ENCODE data around the gene ZFP37.
"Not testable (repeated sequence)": the region's sequence is repeated elsewhere in the genome, so short reads cannot be mapped to it uniquely, and the experiment has no call there.

ZFP37 gene

GRCh38 chr9:113056191-113057106, at the start of gene ZFP37:
Gene ZFP37 (minus strand): TSS chr9:113056724. CDS start chr9:113056688, 36 bp downstream.
- DNase-seq (ENCODE audit: low read depth in 2 of 2): peak; percentile 83 to 89

GRCh38 chr9:113105345-113105744, 48.8 kb upstream of the ZFP37 start:
- DNase-seq (ENCODE audit: low read depth in 2 of 2): not testable (repeated sequence)

- no peak for DNase-seq (ENCODE audit: low read depth in 2 of 2)
Observed at GRCh38 chr9:113095561-113095960, 39.0 kb upstream of the ZFP37 start.

DNA sequence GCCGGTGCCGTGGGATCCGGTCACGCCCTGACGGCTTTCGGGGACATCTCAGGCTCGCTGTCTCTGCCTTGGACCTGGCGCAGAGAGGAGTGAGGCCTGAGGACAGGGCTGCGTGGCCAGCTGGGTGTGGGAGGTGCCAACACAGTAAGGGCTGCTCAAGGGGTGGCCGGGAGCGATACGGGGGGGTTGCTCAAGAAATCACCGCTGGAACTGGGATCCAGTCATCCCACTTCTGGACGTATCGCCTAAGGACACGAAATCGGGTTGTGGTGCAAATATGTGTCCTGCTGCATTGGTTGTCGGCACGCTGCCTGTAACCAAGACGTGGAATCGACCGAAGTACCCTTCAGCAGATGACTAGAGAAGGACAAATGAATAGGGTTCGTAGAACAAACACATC, 33.4 kb upstream of the ZFP37 start:
- not testable (repeated sequence) for DNase-seq (ENCODE audit: low read depth in 2 of 2)

GRCh38 chr9:113089143-113089505, 32.6 kb upstream of the ZFP37 start:
- DNase-seq (ENCODE audit: low read depth in 2 of 2): not testable (repeated sequence)

GRCh38 chr9:113088456-113089142, 32.1 kb upstream of the ZFP37 start:
- DNase-seq (ENCODE audit: low read depth in 2 of 2): not testable (repeated sequence)

GRCh38 chr9:113062932-113063310, 6.4 kb upstream of the ZFP37 start:
- not testable (repeated sequence) for DNase-seq (ENCODE audit: low read depth in 2 of 2)

DNA sequence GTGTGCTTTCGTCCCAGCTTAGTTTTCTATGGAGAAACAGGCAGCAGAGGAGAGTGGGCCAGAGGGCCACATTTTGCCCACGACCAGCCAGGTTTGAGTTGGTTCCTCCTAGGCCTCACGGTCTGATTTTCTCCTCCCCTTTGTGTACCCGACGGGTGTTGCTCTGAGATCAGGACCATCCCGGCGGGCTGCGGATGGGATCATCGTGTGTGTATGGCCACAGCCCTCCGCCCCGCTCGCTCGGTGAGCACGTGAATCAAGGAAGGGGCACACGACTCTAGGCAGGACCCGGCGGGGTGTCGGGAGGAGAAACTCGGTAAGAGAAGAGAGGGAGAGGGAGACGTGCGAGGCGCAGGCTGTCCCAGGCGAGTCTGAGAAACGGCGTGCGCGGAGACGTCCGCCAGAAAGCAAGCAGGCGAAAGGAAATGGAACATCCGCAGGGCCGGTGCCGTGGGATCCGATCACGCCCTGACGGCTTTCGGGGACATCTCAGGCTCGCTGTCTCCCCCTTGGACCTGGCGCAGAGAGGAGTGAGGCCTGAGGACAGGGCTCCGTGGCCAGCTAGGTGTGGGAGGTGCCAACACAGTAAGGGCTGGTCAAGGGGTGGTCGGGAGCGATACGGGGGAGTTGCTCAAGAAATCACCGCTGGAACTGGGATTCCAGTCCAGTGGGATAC, 5.9 kb upstream of the ZFP37 start:
- not testable (repeated sequence) for DNase-seq (ENCODE audit: low read depth in 2 of 2)

- not testable (repeated sequence) for DNase-seq (ENCODE audit: low read depth in 2 of 2)
Observed at GRCh38 chr9:113061072-113061850, 4.7 kb upstream of the ZFP37 start.

GRCh38 chr9:113059581-113060284, 3.2 kb upstream of the ZFP37 start:
- not testable (repeated sequence) for DNase-seq (ENCODE audit: low read depth in 2 of 2)

DNA sequence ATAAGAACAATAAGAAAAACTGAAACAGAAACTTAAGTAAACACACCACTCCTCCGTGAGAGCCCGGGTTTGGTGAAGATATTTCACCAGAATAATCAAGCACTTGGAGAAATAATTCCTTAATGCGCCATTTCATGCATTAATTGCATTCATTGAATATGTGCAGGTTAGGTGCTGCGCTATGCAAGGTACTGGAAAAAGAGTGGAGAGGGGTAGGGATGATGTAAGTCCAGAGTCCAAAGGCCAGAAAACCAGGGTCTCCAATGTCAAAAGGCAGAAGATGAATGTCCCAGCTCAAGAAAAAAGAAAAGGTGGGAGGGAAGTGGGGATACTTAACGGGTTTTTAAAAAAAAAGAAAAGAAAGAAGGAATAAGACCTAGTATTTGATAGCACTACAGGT, 669 bp upstream of the ZFP37 start:
- DNase-seq (ENCODE audit: low read depth in 2 of 2): no peak

DNA sequence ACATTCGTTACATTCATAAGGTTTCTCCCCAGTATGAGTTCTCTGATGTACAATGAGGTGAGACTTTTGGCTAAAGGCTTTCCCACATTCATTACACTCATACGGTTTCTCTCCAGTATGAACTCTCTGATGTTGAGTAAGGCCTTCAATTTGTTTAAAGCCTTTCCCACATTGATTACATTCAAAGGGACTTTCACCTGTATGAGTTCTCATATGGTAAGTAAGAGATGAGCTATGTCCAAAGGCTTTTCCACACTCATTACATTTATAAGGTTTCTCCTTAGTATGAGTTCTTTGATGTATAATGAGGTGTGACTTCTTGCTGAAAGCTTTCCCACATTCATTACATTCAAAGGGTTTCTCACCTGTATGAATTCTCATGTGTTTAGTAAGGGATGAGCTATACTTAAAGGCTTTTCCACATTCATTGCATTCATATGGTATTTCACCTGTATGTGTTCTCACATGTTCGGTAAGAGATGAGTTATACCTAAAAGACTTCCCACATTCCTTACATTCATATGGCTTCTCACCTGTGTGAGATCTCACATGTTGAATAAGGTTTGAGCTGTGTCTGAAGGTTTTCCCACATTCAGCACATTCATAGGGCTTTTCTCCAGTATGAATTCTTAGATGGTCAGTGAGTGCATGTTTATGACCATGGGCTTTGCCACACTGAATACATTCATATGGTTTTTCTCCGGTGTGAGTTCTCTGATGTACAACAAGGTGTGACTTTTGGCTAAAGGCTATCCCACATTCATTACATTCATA, 13.5 kb downstream of the ZFP37 start:
- no peak for DNase-seq (ENCODE audit: low read depth in 2 of 2)

GRCh38 chr9:113026200-113026599, 30.3 kb downstream of the ZFP37 start:
- DNase-seq (ENCODE audit: low read depth in 2 of 2): no peak

DNA sequence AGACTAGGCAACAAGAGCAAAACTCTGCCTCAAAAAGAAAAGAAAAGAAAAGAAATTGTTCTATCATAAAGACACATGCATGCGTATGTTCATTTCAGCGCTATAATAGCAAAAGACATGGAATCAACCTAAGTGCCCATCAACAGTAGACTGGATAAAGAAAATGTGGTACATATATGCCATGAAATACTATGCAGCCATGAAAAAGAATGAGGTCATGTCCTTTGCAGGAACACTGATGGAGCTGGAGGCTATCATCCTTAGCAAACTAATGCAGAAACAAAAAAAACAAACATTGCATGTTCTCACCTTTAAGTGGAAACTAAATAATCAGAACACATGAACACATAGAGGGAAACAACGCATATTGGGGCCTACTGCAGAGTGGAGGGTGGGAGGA, 38.3 kb downstream of the ZFP37 start:
- no peak for DNase-seq (ENCODE audit: low read depth in 2 of 2)

DNA sequence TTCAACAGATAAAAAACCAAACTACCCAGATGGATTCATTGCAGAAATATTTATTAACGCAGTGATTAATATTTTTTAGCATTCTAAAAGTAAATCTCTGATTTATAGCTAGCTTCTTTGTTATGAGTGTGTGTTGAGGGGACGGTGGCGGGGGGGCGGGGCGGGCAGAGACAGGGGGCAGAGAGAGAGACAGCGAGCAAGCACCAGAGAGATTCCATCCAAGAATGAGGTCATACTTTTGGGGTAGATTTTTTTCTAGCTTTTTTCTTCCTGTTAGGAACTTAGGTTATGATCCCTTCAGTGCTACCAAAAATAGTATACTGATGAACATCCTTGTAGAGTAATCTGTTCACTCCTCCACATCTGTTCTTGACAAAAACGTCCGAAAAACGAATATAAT, 44.0 kb downstream of the ZFP37 start:
- no peak for DNase-seq (ENCODE audit: low read depth in 2 of 2)

DNA sequence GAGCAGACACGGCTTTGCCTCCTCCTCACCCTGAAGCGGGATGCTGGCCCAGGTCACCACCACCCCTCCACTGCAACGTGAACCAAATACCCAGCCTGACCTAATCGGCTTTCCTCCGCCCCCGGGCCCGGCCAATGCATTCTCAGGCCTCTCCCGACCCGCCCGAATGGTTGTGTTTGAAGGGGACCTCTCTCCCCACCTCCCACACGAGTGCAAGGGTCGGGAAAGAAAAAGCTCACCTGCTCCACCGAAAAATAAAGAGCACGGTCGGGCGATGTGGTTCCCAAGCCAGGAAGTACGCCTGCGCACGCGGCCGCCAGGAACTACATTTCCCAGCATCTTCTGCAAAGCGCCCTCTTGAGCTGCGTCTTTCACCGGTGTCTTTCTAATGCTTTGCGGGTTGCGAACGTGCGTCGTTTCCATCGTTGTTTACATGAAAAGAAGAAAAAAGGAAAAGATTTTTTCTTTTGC, 44.6 kb downstream of the ZFP37 start, which contains the start of gene ZNF883:
Gene ZNF883 (minus strand): TSS at position 282 of the 471 bp plus-strand sequence.
- DNase-seq (ENCODE audit: low read depth in 2 of 2): peak; percentile 12 to 22

DNA sequence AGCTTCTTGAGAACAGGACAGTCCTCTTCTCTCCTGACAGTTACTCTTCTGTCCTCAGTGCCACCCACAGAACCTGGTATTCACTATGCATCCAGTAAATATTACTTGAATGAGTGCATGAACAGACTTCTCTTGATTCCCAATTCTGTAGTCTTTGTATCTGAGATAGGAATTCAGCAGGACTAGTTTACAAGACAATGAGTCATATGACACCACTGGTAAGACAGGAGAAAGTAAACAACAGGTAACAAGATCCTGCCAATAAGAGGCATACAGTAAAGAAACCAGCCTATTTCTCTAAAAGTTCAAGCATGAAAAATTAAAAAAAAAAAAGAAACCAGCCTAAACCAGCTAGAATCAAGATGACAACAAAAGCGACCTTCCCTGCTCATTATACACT, 50.7 kb downstream of the ZFP37 start:
- DNase-seq (ENCODE audit: low read depth in 2 of 2): no peak

DNA sequence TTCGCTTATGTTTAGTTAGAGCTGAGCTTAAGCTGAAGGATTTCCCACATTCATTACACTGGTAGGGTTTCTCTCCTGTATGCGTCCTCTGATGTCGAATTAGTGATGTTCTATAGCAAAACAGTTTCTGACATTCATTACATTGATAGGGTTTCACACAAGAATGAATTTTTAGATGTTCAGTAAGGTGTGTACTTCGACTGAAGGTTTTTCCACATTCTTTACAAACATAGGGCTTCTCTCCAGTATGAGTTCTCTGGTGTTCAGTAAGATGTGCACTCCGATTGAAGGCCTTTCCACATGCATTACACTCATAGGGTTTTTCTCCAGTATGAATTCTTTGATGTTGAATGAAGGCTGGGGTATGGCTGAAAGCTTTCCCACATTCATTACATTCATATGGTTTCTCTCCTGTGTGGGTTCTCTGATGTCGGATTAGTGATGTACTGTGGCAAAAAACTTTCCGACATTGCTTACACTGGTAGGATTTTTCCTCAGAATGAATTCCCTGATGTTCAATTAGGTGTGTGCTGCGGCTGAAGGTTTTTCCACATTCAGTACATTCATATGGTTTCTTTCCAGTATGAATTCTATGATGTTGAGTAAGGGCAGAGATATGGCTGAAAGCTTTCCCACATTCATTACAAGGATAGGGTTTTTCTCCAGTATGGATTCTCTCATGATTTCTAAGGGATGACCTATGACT, 59.1 kb downstream of the ZFP37 start:
- no peak for DNase-seq (ENCODE audit: low read depth in 2 of 2)
